GM12878 (cell line): ENCODE data around the gene IRF1. TPM values are rescaled to one million over a fixed set of nuclear protein-coding genes. Genes with fewer than 3 reads are reported as not detected.

Source experiments
- ATAC-seq: fragments of 200-7000 bp; cut with Tn5 transposase; 3 replicates; pipeline ENCODE4 v1.9.1; 2020; ENCODE audit warnings: mild to moderate bottlenecking, moderate library complexity
- BruUV-seq: library from RNA; stranded (reverse); fragments of 400-500 nt; replicated peaks from 2 replicates; lab custom pipeline; 2021; lab: Mats Ljungman, UMichigan
- CTCF ChIA-PET: fragments of 300-600 bp; sonication (Branson Sonifier 250); formaldehyde crosslinking; extraction: SDS; loops from one replicate; lab custom pipeline; 2021; ENCODE audit warnings: inconsistent platforms; lab: Yijun Ruan, JAX
- POLR2A ChIA-PET: fragments of 350-600 bp; formaldehyde crosslinking; extraction: SDS; loops from one replicate; lab custom pipeline; 2021; ENCODE audit warnings: inconsistent platforms; lab: Charles Lee
- RAD21 ChIA-PET: fragments of 300-600 bp; sonication (Branson Sonifier 250); formaldehyde crosslinking; loops from one replicate; lab custom pipeline; 2023; ENCODE audit warnings: antibody characterized with exemption; ENCODE audit not compliant: unreplicated experiment; lab: Charles Lee
- SMC1A ChIA-PET: fragments of 300-600 bp; sonication (Branson Sonifier 250); formaldehyde crosslinking; loops from one replicate; lab custom pipeline; 2023; ENCODE audit not compliant: unreplicated experiment, uncharacterized antibody; lab: Charles Lee
- DNase-seq: peaks from one replicate; pipeline ENCODE4 v3.0.0-alpha.2; 2011; ENCODE audit warnings: low read depth, low spot score
- FAIRE-seq: peaks from 3 replicates; lab custom pipeline; 2011; peaks lifted over from hg19 to GRCh38; lab: Jason Lieb, UNC
- H2AFZ ChIP-seq: 2 replicates; pipeline ENCODE4 v1.6.0; 2011; ENCODE audit warnings: low read depth, low read length, control low read depth; ENCODE audit not compliant: control insufficient read depth
- H3K27ac ChIP-seq: 2 replicates; pipeline ENCODE4 v1.5.1; 2011; ENCODE audit warnings: control low read depth; ENCODE audit not compliant: control insufficient read depth, insufficient read depth
- H3K27me3 ChIP-seq, 2 experiments: replicated peaks in 1 of 2; 2 replicates each; pipeline versions ENCODE4 v1.6.0 to v1.6.1; 2011; ENCODE audit warnings: low read length in 1 of 2; ENCODE audit not compliant: control insufficient read depth in 2 of 2, insufficient read depth in 2 of 2
- H3K36me3 ChIP-seq, 2 experiments: 2 replicates each; pipeline ENCODE4 v1.5.1; 2011; ENCODE audit warnings: low read length in 1 of 2; ENCODE audit not compliant: control insufficient read depth in 2 of 2, insufficient read depth in 2 of 2
- H3K4me1 ChIP-seq: 2 replicates; pipeline ENCODE4 v1.6.1; 2011; ENCODE audit warnings: mild to moderate bottlenecking, low read length, moderate library complexity, mixed read lengths; ENCODE audit not compliant: control insufficient read depth, insufficient read depth
- H3K4me2 ChIP-seq: 2 replicates; pipeline ENCODE4 v1.6.0; 2011; ENCODE audit warnings: control low read depth; ENCODE audit not compliant: control insufficient read depth, insufficient read depth
- H3K4me3 ChIP-seq: fragments of 200-600 bp; sonication (generic); 2 replicates; pipeline ENCODE4 v1.5.1; 2016
- H3K79me2 ChIP-seq: 2 replicates; pipeline ENCODE4 v1.6.0; 2011; ENCODE audit warnings: low read length; ENCODE audit not compliant: control insufficient read depth, insufficient read depth
- H3K9ac ChIP-seq: 2 replicates; pipeline ENCODE4 v1.8.0; 2011; ENCODE audit warnings: low read length, control low read depth, mixed read lengths; ENCODE audit not compliant: control insufficient read depth, insufficient read depth
- H3K9me3 ChIP-seq: replicated peaks from 3 replicates; pipeline ENCODE4 v1.5.1; 2011; ENCODE audit warnings: mild to moderate bottlenecking, low read length; ENCODE audit not compliant: control insufficient read depth, insufficient read depth
- H4K20me1 ChIP-seq: 2 replicates; pipeline ENCODE4 v1.6.0; 2011; ENCODE audit not compliant: control insufficient read depth, insufficient read depth
- BHLHE40 ChIP-seq, 2 experiments: fragments of 450-650 bp in 1 of 2; IDR thresholded peaks; 2 replicates each; pipeline ENCODE4 v1.6.1; 2011 to 2017; ENCODE audit warnings: low read depth in 2 of 2, borderline replicate concordance in 1 of 2, improper control_type of control experiment in 1 of 2, low read length in 1 of 2, mild to moderate bottlenecking in 1 of 2
- CHD2 ChIP-seq: IDR thresholded peaks from 2 replicates; pipeline ENCODE4 v1.6.1; 2011; ENCODE audit warnings: low read depth, low read length, improper control_type of control experiment, borderline replicate concordance
- EP300 ChIP-seq, 2 experiments: fragments of 150-350 bp in 1 of 2; IDR thresholded peaks; 2 replicates each; pipeline ENCODE4 v1.6.1; 2011 to 2012; ENCODE audit warnings: low read depth in 2 of 2, low read length in 2 of 2, borderline replicate concordance in 1 of 2, improper control_type of control experiment in 1 of 2, inconsistent platforms in 1 of 2; ENCODE audit not compliant: control insufficient read depth in 1 of 2
- IKZF1 ChIP-seq: fragments of 450-650 bp; conservative IDR thresholded peaks from 2 replicates; pipeline ENCODE4 v1.6.1; 2017; ENCODE audit warnings: antibody characterized with exemption, mild to moderate bottlenecking
- JUND ChIP-seq: IDR thresholded peaks from 2 replicates; pipeline ENCODE4 v1.6.1; 2012; ENCODE audit warnings: low read depth, mild to moderate bottlenecking, low read length, improper control_type of control experiment, moderate library complexity
- MEF2A ChIP-seq: IDR thresholded peaks from 2 replicates; pipeline ENCODE4 v1.6.1; 2011; ENCODE audit warnings: low read depth, mild to moderate bottlenecking, low read length, moderate library complexity; ENCODE audit not compliant: insufficient read depth
- MEF2B ChIP-seq: fragments of 450-650 bp; IDR thresholded peaks from 2 replicates; pipeline ENCODE4 v1.6.1; 2018; ENCODE audit warnings: mild to moderate bottlenecking, moderate library complexity; ENCODE audit not compliant: partially characterized antibody, poor library complexity, severe bottlenecking
- POLR2AphosphoS2 ChIP-seq: IDR thresholded peaks from 2 replicates; pipeline ENCODE4 v1.6.1; 2011; ENCODE audit warnings: low read depth, mild to moderate bottlenecking, low read length, improper control_type of control experiment, moderate library complexity
- RAD21 ChIP-seq: IDR thresholded peaks from 2 replicates; pipeline ENCODE4 v1.6.1; 2011; ENCODE audit warnings: mild to moderate bottlenecking, low read depth, low read length, moderate library complexity; ENCODE audit not compliant: insufficient read depth
- RBBP5 ChIP-seq: fragments of 200-600 bp; sonication (generic); conservative IDR thresholded peaks from 2 replicates; pipeline ENCODE4 v1.6.1; 2016
- SIN3A ChIP-seq: IDR thresholded peaks from 2 replicates; pipeline ENCODE4 v1.6.1; 2012; ENCODE audit warnings: low read depth, low read length, improper control_type of control experiment
- WGBS: methylation state at CpG from one replicate; pipeline ENCODE4 v1.1.6; 2016; ENCODE audit warnings: low lambda C conversion rate; ENCODE audit not compliant: insufficient replicate concordance, insufficient coverage; ENCODE audit errors: missing lambda C conversion rate; 5-methylcytosine and 5-hydroxymethylcytosine counted together
- in situ Hi-C: fragments of 300-500 bp; cut with MboI; formaldehyde crosslinking; loops from 9 replicates; pipeline ENCODE4 v1.14.3; 2018; ENCODE audit warnings: mixed read lengths
- intact Hi-C: fragments of 100-400 bp; cut with micrococcal nuclease; formaldehyde crosslinking; loops from one replicate; pipeline ENCODE4 v1.14.2; 2022; ENCODE audit not compliant: unreplicated experiment
- polyA plus RNA-seq, 11 experiments: library from polyadenylated mRNA; depleted of rRNA in 4 of 11; unstranded in 6 of 11; stranded (reverse) in 5 of 11; fragments of >200 nt; fragmentation: Nextera tagmentation in 4 of 11; fragmentation: Illumina TruSeq in 1 of 11; extraction: Ambion mirVana in 4 of 11; extraction: Trizol in 1 of 11; gene quantifications; 1 replicate in 1 of 11; 2 replicates in 10 of 11; pipeline versions ENCODE4 v1.2.1 to v1.2.3, GENCODE V29; 2011 to 2016; ENCODE audit warnings: inconsistent platforms in 2 of 11, missing spikeins in 2 of 11, low read depth in 1 of 11
- total RNA-seq, 4 experiments: library from RNA; depleted of rRNA in 3 of 4; stranded (reverse); fragments of >200 nt in 3 of 4; fragmentation: Illumina TruSeq in 1 of 4; extraction: Trizol in 1 of 4; gene quantifications; 2 replicates each; pipeline versions ENCODE4 v1.2.1 to v1.2.3, GENCODE V29; 2013 to 2021
- TF ChIP-seq, protein P1 (sequence below): IDR thresholded peaks from 2 replicates; pipeline ENCODE4 v1.6.1; 2012; ENCODE audit warnings: low read depth, low read length, improper control_type of control experiment
- TF ChIP-seq, protein P2 (sequence below): IDR thresholded peaks from 2 replicates; pipeline ENCODE4 v1.6.1; 2012; ENCODE audit warnings: low read depth, low read length, improper control_type of control experiment
- TF ChIP-seq, protein P3 (sequence below): fragments of 450-650 bp; formaldehyde crosslinking; IDR thresholded peaks from 2 replicates; pipeline ENCODE4 v1.4.0; 2022; ENCODE audit warnings: mild to moderate bottlenecking, moderate library complexity
- TF ChIP-seq, protein P4 (sequence below): IDR thresholded peaks from 2 replicates; pipeline ENCODE4 v1.6.1; 2012; ENCODE audit warnings: mild to moderate bottlenecking, low read depth, low read length

IRF1 gene
- total and polyA plus RNA-seq, 10 of the 15 experiments (the other 5 are each of a cell fraction or from before 2014, with no cell fraction given): 6.9 to 68.0 (median 49.6) TPM

DNA sequence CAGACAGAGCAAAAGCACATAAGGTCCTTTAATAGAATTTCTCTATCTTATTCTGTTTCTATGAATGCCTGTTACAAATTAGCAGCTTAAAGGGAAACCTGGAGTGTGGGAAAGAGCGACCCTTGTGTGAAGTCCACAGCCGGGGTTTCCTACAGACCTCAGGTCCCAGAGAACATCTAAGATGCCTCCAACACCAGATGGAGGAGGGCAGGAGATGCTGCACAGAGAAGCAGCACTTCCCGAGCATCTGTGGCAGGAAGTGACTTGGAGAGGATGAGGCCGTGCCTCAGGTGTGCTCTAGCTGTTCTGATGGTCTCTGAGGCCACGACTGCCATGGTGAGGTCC lies 26.8 kb downstream of the IRF1 start:
- H3K36me3 ChIP-seq: peaks cover 5 to 19% of the 10 kb centered on the region in 2 experiments; a peak in 3 of 4 replicates
- TSS peak; percentile 31 for BruUV-seq
- no peak overlapping the region for H3K9ac ChIP-seq
- no peaks in the 10 kb centered on the region for H3K27me3 ChIP-seq
- no peak for FAIRE-seq
- ChIA-PET SMC1A (interaction anchor here (1.4 to 15.9 kb wide), 8 partner anchors 8 to 77 kb away, joined by 3 to 300 read pairs (median 30); partner anchors contain the start of gene IRF1), POLR2A (interaction anchor here (0.6 to 6.4 kb wide), 7 partner anchors 8 to 38 kb away, joined by 3 to 92 read pairs (median 9); partner anchors contain the start of gene IRF1), RAD21 (interaction anchor here (1.5 to 6.4 kb wide), 5 partner anchors 7 to 38 kb away, joined by 5 to 146 read pairs (median 64); partner anchors contain the start of gene IRF1), CTCF (interaction anchor here (1.2 to 12.8 kb wide), 6 partner anchors 8 to 77 kb away, joined by 3 to 139 read pairs (median 18); partner anchors contain the start of gene IRF1)
- intact Hi-C loops (no loop called here), in situ Hi-C loops (no loop called here)
- no peaks in the 10 kb centered on the region for H3K9me3 ChIP-seq
- no peak overlapping the region for H3K4me3 ChIP-seq
- peak overlapping the region; percentile 97 for H3K4me2 ChIP-seq
- 21% methylated on average over 5 of the region's 5 CpGs for WGBS
- no peak for DNase-seq
- peaks cover 12% of the 10 kb centered on the region for H3K79me2 ChIP-seq
- no peak overlapping the region for H2AFZ ChIP-seq
- H3K27ac ChIP-seq: peak overlapping the region; percentile 96
- ATAC-seq: no peak
- peaks cover 75% of the 10 kb centered on the region for H3K4me1 ChIP-seq
- H4K20me1 ChIP-seq: no peaks in the 10 kb centered on the region
- TF ChIP-seq MEF2B: no peak
- no peak for TF ChIP-seq EP300 (IDR thresholded peaks at IDR 0.05; ENCODE audit: borderline replicate concordance in 1 of 2, control insufficient read depth in 1 of 2, low read depth in 2 of 2, low read length in 2 of 2)
- no peak for TF ChIP-seq IKZF1
- TF ChIP-seq CHD2: no peak
- TF ChIP-seq, protein P1, sequence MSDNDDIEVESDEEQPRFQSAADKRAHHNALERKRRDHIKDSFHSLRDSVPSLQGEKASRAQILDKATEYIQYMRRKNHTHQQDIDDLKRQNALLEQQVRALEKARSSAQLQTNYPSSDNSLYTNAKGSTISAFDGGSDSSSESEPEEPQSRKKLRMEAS: no peak
- TF ChIP-seq, protein P2, sequence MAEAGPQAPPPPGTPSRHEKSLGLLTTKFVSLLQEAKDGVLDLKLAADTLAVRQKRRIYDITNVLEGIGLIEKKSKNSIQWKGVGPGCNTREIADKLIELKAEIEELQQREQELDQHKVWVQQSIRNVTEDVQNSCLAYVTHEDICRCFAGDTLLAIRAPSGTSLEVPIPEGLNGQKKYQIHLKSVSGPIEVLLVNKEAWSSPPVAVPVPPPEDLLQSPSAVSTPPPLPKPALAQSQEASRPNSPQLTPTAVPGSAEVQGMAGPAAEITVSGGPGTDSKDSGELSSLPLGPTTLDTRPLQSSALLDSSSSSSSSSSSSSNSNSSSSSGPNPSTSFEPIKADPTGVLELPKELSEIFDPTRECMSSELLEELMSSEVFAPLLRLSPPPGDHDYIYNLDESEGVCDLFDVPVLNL: no peak
- TF ChIP-seq POLR2AphosphoS2: no peak
- no peak for TF ChIP-seq RAD21
- TF ChIP-seq RBBP5: no peak
- no peak for TF ChIP-seq BHLHE40 (IDR thresholded peaks at IDR 0.05; ENCODE audit: borderline replicate concordance in 1 of 2, low read depth in 2 of 2, low read length in 1 of 2)
- TF ChIP-seq JUND: no peak
- TF ChIP-seq SIN3A: no peak
- TF ChIP-seq MEF2A: no peak
- TF ChIP-seq, protein P3, sequence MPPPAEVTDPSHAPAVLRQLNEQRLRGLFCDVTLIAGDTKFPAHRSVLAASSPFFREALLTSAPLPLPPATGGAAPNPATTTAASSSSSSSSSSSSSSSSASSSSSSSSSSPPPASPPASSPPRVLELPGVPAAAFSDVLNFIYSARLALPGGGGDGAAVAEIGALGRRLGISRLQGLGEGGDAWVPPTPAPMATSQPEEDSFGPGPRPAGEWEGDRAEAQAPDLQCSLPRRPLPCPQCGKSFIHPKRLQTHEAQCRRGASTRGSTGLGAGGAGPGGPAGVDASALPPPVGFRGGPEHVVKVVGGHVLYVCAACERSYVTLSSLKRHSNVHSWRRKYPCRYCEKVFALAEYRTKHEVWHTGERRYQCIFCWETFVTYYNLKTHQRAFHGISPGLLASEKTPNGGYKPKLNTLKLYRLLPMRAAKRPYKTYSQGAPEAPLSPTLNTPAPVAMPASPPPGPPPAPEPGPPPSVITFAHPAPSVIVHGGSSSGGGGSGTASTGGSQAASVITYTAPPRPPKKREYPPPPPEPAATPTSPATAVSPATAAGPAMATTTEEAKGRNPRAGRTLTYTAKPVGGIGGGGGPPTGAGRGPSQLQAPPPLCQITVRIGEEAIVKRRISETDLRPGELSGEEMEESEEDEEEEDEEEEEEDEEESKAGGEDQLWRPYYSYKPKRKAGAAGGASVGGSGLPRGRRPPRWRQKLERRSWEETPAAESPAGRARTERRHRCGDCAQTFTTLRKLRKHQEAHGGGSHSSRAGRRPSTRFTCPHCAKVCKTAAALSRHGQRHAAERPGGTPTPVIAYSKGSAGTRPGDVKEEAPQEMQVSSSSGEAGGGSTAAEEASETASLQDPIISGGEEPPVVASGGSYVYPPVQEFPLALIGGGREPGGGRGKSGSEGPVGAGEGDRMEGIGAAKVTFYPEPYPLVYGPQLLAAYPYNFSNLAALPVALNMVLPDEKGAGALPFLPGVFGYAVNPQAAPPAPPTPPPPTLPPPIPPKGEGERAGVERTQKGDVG (CRISPR knock-in tag): no peak
- TF ChIP-seq, protein P4, sequence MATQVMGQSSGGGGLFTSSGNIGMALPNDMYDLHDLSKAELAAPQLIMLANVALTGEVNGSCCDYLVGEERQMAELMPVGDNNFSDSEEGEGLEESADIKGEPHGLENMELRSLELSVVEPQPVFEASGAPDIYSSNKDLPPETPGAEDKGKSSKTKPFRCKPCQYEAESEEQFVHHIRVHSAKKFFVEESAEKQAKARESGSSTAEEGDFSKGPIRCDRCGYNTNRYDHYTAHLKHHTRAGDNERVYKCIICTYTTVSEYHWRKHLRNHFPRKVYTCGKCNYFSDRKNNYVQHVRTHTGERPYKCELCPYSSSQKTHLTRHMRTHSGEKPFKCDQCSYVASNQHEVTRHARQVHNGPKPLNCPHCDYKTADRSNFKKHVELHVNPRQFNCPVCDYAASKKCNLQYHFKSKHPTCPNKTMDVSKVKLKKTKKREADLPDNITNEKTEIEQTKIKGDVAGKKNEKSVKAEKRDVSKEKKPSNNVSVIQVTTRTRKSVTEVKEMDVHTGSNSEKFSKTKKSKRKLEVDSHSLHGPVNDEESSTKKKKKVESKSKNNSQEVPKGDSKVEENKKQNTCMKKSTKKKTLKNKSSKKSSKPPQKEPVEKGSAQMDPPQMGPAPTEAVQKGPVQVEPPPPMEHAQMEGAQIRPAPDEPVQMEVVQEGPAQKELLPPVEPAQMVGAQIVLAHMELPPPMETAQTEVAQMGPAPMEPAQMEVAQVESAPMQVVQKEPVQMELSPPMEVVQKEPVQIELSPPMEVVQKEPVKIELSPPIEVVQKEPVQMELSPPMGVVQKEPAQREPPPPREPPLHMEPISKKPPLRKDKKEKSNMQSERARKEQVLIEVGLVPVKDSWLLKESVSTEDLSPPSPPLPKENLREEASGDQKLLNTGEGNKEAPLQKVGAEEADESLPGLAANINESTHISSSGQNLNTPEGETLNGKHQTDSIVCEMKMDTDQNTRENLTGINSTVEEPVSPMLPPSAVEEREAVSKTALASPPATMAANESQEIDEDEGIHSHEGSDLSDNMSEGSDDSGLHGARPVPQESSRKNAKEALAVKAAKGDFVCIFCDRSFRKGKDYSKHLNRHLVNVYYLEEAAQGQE: no peak
